ENCODE measurements around the gene SMAD7.

The SMAD7 gene

GRCh38 chr18:48894799-48895346 is 55.9 kb downstream of the SMAD7 start:
- TF ChIP-seq GATA1 (IDR thresholded peaks at IDR 0.05; ENCODE audit: low read depth, low read length) (no peak), POLR2A (IDR thresholded peaks at IDR 0.05; ENCODE audit: low read length) (no peak)
- DNase-seq, result no peak

- no peak for DNase-seq
Measured at GRCh38 chr18:48893608-48894600, 56.9 kb downstream of the SMAD7 start.

DNA sequence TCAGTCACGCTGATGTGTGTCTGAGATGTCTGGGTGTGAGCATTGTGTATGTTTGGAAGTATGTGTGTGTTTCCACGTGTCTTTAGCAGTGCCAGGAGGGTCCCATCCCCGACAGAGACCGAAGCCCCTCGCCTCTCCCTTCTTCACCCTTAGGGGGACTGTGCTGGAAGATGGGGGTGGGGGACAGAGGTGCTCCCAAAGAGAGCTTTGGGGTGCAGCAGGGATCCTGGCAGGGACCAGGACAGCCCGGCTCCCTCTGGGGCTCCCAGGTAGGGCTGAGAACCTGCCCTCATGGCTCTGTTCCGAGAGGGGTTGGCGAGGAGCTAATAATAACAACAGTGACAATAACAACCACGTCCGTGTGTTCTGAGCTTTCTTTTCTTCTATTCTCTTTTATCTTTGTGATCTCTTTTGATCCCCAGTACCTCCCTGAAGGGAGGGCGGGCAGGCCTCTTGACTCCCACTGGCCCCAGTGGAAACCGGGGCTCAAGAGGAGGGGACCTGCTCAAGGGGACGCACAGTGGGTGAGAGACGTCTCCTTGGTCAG is 57.6 kb downstream of the SMAD7 start:
- no peak for TF ChIP-seq POLR2A (IDR thresholded peaks at IDR 0.05; ENCODE audit: low read length)
- no peak for TF ChIP-seq GATA1 (IDR thresholded peaks at IDR 0.05; ENCODE audit: low read depth, low read length)
- no peak for DNase-seq

More at GRCh38 chr18:48893608-48894600, 56.9 kb downstream of the SMAD7 start:
- TF ChIP-seq GATA1 (IDR thresholded peaks at IDR 0.05; ENCODE audit: low read depth, low read length), result no peak
- no peak for TF ChIP-seq POLR2A (IDR thresholded peaks at IDR 0.05; ENCODE audit: low read length)

- DNase-seq, result no peak
- TF ChIP-seq POLR2A (IDR thresholded peaks at IDR 0.05; ENCODE audit: low read length) (no peak), GATA1 (IDR thresholded peaks at IDR 0.05; ENCODE audit: low read depth, low read length) (no peak)
Measured at GRCh38 chr18:48892146-48892855, 58.5 kb downstream of the SMAD7 start.

GRCh38 chr18:48891721-48892120 is 59.0 kb downstream of the SMAD7 start:
- no peak for TF ChIP-seq POLR2A (IDR thresholded peaks at IDR 0.05; ENCODE audit: low read length)
- TF ChIP-seq GATA1 (IDR thresholded peaks at IDR 0.05; ENCODE audit: low read depth, low read length), result no peak
- no peak for DNase-seq

DNA sequence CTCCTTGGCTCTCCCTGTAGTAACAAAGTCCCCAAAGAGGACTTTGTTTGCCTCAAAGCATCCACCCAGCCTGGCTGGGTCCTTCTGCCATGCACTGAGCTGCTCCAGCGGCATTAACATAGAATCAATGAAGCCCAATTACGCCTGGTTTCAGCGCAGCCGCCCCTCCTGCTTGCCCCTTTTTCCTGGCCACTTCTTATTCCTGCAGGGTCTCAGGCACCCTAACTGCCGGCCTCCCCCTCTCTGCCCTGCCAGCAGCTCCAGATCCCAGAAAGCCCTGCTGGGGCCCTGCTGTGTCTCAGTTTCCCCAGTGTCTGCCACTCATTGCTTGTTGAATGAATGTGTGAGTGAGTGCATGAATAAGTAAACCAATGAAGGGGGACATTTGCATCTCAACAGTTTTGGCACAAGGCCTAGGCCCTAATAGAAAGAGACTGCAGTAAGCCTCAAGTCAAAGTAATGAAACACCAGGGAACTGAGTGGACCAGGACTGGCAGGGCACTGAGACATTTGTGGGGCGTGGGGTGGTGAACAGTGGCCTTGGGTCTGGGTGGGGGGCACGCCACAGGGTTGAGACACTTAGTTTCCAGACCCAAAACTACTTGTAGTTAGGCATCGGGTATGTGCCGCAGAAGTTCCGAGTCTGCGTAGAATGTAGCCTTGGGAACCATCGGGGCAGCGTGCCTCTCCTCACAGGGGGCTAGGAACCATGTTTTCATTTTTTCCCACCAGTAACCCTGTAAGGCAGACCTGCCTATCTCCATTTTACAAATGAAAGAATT is 60.6 kb downstream of the SMAD7 start:
- TF ChIP-seq GATA1 (IDR thresholded peaks at IDR 0.05; ENCODE audit: low read depth, low read length), result no peak
- TF ChIP-seq POLR2A (IDR thresholded peaks at IDR 0.05; ENCODE audit: low read length), result no peak
- no peak for DNase-seq

DNA sequence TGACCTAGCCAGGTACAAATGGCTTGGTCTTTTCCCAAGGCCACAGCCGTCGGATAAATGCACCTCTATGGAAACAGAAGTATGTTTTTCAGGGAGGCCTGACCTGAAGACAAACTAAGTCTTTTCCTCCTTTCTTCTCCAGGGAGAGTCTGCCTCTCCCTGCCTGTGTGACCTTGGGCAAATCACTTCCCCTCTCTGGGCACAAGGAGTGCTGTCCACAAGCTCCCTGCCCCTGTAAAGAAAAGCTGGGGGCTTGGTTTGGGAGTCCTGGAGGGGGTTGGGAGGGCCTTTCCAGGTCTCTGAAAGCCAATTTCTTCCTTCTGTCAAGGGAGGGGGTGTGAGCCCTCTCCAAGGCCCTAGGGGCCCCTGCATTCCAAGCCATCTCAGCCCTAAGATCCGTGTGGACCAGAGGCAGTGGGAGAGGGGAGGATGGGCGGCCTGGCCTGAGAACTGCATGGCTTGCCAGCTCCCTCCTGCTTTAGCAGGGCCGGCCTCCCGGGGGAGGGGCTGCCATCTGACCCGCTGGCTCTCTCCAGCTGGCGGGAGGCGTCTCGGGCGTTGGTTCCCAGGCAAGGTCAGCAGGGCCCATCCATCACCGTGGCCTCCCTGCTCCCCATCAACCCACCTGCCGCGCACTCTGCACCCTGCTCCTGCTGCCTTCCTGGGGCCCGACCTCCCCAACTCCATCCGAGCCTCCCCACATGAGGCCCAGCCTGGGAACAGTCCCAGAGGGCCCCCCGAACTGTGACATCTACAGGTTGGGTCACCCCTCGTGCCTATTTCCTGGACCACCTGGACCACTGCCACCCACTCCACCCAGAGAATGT is 61.4 kb downstream of the SMAD7 start:
- TF ChIP-seq POLR2A (IDR thresholded peaks at IDR 0.05; ENCODE audit: low read length) (no peak), GATA1 (IDR thresholded peaks at IDR 0.05; ENCODE audit: low read depth, low read length) (no peak)
- no peak for DNase-seq

DNA sequence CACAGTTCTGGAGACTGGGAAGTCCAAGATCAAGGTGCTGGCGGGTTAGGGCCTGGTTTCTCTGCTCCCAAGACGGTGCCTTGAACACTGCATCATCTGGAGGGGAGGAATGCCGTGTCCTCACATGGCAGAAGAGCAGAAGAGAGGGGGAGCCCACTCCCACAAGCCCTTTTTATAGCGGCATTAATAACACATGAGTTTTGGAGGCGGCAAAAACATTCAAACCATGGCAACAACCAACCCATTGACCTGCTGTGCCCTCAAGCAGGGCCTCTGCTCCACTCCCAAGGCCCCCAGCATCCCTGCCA is 62.0 kb downstream of the SMAD7 start:
- DNase-seq, result no peak
- TF ChIP-seq POLR2A (IDR thresholded peaks at IDR 0.05; ENCODE audit: low read length) (no peak), GATA1 (IDR thresholded peaks at IDR 0.05; ENCODE audit: low read depth, low read length) (no peak)

DNA sequence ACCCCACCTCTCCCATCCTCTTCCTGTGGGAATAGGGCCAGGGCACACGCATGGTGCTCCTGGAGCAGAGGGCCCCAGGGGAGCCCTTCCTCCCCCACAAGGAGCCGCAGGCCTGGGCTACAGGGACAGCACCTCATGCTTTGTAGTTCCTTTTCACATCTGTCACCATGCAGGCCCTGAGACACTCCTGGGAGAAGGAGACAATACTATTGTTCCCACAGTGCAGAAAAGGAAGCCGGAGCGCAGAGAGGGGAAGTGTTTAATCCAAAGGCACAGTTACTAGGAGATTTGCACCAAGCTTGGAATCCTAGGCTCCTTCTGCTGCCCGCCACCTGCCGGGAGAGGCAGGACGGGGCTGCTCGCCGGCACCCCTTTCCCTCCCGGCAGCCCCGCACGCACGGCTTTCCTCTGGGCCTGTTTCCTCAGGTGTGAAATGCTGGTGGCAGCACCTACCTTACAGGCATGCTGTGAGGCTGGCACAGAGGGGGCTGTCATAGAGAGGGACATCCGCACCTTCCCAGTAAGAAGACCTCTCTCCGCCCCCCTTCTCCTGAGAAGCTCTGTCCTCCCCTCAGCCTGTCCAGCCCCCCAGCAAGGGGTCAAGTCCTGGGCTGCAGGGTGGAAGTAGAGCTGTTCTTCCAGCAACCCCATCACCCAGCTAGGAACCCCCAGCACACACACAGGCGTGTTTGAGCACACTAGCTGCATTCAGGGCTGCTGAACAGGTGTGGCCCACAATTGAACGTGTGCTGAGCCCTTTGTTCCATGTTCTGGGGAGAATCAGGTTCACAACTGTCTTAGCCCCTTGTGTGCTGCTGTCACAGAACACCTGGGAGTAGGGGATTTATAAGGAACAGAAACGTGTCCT is 62.6 kb downstream of the SMAD7 start:
- DNase-seq, result no peak
- TF ChIP-seq POLR2A (IDR thresholded peaks at IDR 0.05; ENCODE audit: low read length) (no peak), GATA1 (IDR thresholded peaks at IDR 0.05; ENCODE audit: low read depth, low read length) (no peak)

GRCh38 chr18:48887294-48887904 is 63.4 kb downstream of the SMAD7 start:
- TF ChIP-seq GATA1 (IDR thresholded peaks at IDR 0.05; ENCODE audit: low read depth, low read length), result no peak
- TF ChIP-seq POLR2A (IDR thresholded peaks at IDR 0.05; ENCODE audit: low read length), result no peak
- DNase-seq, result no peak

DNA sequence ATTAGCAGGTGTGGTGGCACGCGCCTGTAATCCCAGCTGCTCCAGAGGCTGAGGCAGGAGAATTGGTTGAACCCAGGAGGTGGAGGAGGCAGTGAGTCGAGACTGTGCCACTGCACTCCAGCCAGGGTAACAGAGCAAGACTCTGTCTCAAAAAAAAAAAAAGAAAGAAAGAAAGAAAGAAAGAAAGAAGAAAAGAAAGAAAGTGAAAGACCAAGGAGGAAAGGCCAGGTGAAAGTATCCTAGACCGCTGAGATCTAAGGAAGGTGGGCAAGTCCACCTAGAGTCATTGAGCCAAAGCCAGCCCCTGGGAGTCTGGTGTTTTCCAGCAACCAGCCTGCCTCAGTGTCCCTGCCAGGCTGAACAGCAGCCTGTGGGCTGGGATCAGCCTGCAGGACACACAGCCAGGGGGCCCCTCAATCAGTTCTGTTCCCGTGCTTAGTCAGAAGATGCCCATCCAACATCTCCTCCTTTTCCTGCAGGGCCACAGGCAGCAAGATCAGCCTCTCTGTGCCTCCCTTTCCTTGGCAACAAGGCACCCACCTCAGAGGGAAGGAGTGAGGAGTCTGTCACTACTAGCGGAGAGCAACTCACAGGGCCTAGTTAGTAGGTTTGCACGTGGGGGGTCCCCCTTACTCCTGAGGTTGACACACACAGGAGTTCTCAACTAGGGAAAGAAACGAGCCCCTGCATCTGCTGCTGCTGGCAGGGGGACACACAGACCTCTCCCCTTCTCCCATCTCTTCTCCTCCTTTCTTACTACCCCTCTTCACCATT is 64.1 kb downstream of the SMAD7 start:
- DNase-seq, result no peak
- TF ChIP-seq POLR2A (IDR thresholded peaks at IDR 0.05; ENCODE audit: low read length) (no peak), GATA1 (IDR thresholded peaks at IDR 0.05; ENCODE audit: low read depth, low read length) (no peak)
